ENCODE data around the gene PDE12.
"Not testable (repeated sequence)": the region's sequence is repeated elsewhere in the genome, so short reads cannot be mapped to it uniquely, and the experiment has no call there.

Gene PDE12

GRCh38 chr3:57587905-57588304 lies 31.8 kb downstream of the PDE12 start:
- DNase-seq = no peak

DNA sequence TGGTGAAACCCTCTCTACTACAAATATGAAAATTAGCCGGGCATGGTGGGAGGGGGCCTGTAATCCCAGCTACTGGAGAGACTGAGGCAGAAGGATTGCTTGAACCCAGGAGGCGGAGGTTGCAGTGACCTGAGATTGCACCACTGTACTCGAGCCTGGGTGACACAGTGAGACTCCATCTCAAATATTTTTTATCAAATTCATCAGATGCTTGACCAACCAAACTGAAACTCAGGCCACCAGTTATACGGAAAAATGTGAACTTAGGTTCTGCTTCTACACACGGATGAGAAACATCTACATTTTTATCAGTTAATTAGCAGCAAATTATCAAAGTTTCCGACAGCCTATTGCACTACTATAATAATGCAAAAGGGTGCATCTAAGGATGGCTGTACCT lies 36.2 kb downstream of the PDE12 start:
- DNase-seq = no peak

GRCh38 chr3:57594144-57594543 lies 38.1 kb downstream of the PDE12 start:
- no peak for DNase-seq

- no peak for DNase-seq
Observed at GRCh38 chr3:57594576-57594975, 38.5 kb downstream of the PDE12 start.

- DNase-seq = no peak
Observed at GRCh38 chr3:57596495-57597126, 40.5 kb downstream of the PDE12 start.

GRCh38 chr3:57597127-57597923 lies 41.3 kb downstream of the PDE12 start, which contains the start of gene ARF4:
Gene ARF4, minus strand, starts transcription at chr3:57597344. Its CDS starts 204 bp downstream, at chr3:57597140.
- peak; percentile 96 for DNase-seq

DNA sequence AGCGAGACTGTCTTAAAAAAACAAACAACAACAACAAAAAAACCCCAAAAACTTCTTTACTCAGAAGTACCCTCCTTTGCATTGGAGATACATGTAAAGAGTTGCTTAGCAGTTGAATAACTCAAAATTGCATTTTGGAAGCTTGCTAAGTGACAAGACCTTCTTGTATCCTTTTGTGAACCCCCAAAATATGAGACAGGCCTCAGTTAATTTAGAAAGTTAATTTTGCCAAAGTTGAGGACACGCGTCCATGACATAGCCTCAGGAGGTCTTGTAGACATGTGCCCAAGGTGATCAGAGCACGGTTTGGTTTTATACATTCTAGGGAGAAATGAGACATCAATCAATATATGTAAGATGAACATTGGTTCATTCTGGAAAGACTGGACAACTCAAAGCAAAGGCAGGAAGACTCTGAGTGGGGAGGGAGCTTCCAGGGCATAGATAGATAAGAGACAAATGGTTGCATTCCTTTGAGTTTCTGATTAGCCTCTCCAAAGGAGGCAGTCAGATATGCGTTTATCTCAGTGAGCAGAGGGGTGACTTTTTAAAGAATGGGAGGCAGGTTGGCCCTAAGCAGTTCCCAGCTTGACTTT lies 42.8 kb downstream of the PDE12 start:
- no peak for DNase-seq

DNA sequence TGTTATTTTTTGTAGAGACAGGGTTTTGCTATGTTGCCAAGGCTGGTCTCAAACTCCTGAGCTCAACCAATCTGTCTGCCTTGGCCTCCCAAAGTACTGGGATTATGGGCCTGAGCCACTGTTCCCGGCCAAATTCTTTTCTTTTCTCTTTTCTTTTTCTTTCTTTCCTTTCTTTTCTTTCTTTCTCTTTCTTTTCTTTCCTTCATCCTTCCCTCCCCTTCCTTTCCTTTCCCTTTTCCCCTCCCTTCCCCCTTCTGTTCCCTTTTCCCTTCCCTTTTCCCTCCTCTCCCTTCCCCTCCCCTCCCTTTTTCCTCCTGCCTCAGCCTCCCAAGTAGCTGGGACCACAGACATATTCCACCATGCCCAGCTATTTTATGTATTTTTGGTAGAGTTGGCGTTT lies 44.1 kb downstream of the PDE12 start:
- no peak for DNase-seq

GRCh38 chr3:57604971-57605370 lies 48.9 kb downstream of the PDE12 start:
- no peak for DNase-seq

DNA sequence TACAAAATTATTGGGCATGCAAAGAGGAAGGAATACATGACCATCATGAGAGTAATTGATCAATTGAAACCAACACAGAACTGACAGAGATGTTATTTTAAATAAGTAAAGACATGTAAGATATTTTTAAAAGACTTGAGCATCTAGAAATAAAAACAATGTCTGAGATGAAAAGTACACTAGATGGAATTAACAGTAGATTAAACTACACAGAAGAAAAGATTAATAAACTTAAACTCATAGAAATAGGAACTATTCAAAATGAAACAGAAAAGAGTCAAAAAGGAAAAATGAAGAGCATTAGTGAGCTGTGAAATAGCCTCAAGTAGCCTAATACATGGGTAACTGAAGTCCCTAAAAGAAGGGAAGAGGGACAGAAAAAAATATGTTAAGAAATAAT lies 49.6 kb downstream of the PDE12 start:
- no peak for DNase-seq

DNA sequence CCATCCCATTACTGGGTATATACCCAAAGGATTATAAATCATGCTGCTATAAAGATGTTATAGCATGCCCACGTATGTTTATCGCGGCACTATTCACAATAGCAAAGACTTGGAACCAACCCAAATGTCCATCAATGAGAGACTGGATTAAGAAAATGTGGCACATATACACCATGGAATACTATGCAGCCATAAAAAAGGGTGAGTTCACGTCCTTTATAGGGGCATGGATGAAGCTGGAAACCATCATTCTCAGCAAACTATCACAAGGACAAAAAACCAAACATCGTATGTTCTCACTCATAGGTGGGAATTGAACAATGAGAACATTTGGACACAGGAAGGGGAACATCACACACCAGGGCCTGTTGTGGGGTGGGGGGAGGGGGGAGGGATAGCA lies 55.8 kb downstream of the PDE12 start:
- DNase-seq = not testable (repeated sequence)

- DNase-seq = no peak
Observed at GRCh38 chr3:57616233-57616632, 60.2 kb downstream of the PDE12 start.

All from NCI-H1092 (cell line).